H1 (cell line): ENCODE measurements around the gene CNR1. TPM values are rescaled to one million over a fixed set of nuclear protein-coding genes. Genes with fewer than 3 reads are reported as not detected.

ENCODE experiments used
- CEBPB ChIP-seq: IDR thresholded peaks from 2 replicates; pipeline ENCODE4 v1.6.1; 2012; ENCODE audit warnings: low read depth, low read length
- RNF2 ChIP-seq: fragments of 200-900, 300-1000 bp; sonication (generic); IDR thresholded peaks from 2 replicates; pipeline ENCODE4 v1.7.1; 2016; ENCODE audit warnings: borderline replicate concordance, low read depth, mild to moderate bottlenecking, antibody characterized with exemption, low read length; ENCODE audit not compliant: poor library complexity, severe bottlenecking; ENCODE audit errors: missing control alignments
- SP1 ChIP-seq: IDR thresholded peaks from 2 replicates; pipeline ENCODE4 v1.6.1; 2011; ENCODE audit warnings: low read depth, low read length
- TAF1 ChIP-seq: IDR thresholded peaks from 2 replicates; pipeline ENCODE4 v1.6.1; 2011; ENCODE audit warnings: mild to moderate bottlenecking, low read depth, low read length
- polyA plus RNA-seq, 7 experiments: library from polyadenylated mRNA; depleted of rRNA in 3 of 7; stranded (reverse) in 5 of 7; unstranded in 2 of 7; fragments of >200 nt in 5 of 7; fragments of 200-250 nt in 2 of 7; gene quantifications; 1 replicate in 5 of 7; 2 replicates in 1 of 7; 4 replicates in 1 of 7; pipeline versions ENCODE4 v1.2.1 to v1.2.3, GENCODE V29; 2011 to 2013; ENCODE audit warnings: missing spikeins in 2 of 7, mixed read lengths in 2 of 7
- total RNA-seq: library from RNA; stranded (reverse); fragmentation: NEBNext Ultra II Directional; extraction: Animal tissue kit (Norgen Biotek cat#: 25700); gene quantifications from 2 replicates; pipeline ENCODE4 v1.2.1, GENCODE V29; 2021
- TF ChIP-seq, protein P1 (sequence below): fragments of 300-600 bp; sonication (generic); IDR thresholded peaks from 2 replicates; pipeline ENCODE4 v1.7.1; 2012; ENCODE audit warnings: low read length, moderate library complexity, mild to moderate bottlenecking, inconsistent platforms; ENCODE audit not compliant: insufficient replicate concordance

Gene CNR1
- total and polyA plus RNA-seq, 2 of the 8 experiments (the other 6 are each of a cell fraction or from before 2014, with no cell fraction given), result 0.83 to 3.1 TPM

DNA sequence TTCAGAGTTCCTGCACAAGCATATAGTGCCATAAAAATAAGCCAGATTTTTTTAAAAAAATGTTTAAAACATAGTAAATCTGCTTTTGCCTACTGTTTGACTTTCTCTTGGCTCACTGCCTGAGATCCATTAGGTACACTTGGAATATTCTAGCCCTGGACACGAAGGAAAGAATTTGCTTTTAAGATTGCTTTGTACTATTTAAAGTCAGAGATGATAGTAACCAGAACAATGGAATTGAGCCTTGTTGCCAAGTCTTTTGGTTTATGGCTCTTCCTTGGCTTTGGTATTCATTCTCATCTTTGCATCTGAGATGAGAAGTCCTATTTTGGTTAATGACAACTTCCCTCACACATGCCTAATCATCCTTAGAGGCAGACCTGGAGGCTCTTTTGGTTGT, 32.4 kb downstream of the CNR1 start (continued):
- TF ChIP-seq, protein P1, sequence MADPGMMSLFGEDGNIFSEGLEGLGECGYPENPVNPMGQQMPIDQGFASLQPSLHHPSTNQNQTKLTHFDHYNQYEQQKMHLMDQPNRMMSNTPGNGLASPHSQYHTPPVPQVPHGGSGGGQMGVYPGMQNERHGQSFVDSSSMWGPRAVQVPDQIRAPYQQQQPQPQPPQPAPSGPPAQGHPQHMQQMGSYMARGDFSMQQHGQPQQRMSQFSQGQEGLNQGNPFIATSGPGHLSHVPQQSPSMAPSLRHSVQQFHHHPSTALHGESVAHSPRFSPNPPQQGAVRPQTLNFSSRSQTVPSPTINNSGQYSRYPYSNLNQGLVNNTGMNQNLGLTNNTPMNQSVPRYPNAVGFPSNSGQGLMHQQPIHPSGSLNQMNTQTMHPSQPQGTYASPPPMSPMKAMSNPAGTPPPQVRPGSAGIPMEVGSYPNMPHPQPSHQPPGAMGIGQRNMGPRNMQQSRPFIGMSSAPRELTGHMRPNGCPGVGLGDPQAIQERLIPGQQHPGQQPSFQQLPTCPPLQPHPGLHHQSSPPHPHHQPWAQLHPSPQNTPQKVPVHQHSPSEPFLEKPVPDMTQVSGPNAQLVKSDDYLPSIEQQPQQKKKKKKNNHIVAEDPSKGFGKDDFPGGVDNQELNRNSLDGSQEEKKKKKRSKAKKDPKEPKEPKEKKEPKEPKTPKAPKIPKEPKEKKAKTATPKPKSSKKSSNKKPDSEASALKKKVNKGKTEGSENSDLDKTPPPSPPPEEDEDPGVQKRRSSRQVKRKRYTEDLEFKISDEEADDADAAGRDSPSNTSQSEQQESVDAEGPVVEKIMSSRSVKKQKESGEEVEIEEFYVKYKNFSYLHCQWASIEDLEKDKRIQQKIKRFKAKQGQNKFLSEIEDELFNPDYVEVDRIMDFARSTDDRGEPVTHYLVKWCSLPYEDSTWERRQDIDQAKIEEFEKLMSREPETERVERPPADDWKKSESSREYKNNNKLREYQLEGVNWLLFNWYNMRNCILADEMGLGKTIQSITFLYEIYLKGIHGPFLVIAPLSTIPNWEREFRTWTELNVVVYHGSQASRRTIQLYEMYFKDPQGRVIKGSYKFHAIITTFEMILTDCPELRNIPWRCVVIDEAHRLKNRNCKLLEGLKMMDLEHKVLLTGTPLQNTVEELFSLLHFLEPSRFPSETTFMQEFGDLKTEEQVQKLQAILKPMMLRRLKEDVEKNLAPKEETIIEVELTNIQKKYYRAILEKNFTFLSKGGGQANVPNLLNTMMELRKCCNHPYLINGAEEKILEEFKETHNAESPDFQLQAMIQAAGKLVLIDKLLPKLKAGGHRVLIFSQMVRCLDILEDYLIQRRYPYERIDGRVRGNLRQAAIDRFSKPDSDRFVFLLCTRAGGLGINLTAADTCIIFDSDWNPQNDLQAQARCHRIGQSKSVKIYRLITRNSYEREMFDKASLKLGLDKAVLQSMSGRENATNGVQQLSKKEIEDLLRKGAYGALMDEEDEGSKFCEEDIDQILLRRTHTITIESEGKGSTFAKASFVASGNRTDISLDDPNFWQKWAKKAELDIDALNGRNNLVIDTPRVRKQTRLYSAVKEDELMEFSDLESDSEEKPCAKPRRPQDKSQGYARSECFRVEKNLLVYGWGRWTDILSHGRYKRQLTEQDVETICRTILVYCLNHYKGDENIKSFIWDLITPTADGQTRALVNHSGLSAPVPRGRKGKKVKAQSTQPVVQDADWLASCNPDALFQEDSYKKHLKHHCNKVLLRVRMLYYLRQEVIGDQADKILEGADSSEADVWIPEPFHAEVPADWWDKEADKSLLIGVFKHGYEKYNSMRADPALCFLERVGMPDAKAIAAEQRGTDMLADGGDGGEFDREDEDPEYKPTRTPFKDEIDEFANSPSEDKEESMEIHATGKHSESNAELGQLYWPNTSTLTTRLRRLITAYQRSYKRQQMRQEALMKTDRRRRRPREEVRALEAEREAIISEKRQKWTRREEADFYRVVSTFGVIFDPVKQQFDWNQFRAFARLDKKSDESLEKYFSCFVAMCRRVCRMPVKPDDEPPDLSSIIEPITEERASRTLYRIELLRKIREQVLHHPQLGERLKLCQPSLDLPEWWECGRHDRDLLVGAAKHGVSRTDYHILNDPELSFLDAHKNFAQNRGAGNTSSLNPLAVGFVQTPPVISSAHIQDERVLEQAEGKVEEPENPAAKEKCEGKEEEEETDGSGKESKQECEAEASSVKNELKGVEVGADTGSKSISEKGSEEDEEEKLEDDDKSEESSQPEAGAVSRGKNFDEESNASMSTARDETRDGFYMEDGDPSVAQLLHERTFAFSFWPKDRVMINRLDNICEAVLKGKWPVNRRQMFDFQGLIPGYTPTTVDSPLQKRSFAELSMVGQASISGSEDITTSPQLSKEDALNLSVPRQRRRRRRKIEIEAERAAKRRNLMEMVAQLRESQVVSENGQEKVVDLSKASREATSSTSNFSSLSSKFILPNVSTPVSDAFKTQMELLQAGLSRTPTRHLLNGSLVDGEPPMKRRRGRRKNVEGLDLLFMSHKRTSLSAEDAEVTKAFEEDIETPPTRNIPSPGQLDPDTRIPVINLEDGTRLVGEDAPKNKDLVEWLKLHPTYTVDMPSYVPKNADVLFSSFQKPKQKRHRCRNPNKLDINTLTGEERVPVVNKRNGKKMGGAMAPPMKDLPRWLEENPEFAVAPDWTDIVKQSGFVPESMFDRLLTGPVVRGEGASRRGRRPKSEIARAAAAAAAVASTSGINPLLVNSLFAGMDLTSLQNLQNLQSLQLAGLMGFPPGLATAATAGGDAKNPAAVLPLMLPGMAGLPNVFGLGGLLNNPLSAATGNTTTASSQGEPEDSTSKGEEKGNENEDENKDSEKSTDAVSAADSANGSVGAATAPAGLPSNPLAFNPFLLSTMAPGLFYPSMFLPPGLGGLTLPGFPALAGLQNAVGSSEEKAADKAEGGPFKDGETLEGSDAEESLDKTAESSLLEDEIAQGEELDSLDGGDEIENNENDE, result no peak
- no peak for TF ChIP-seq RNF2
- no peak for TF ChIP-seq SP1
- TF ChIP-seq CEBPB, result no peak
- TF ChIP-seq TAF1, result no peak
- TF ChIP-seq, all 59 proteins: peak for 0
